ENCODE results near the gene ATG10. TPM values are rescaled to one million over a fixed set of nuclear protein-coding genes. Genes with fewer than 3 reads are reported as not detected.
"Not testable (repeated sequence)": the region's sequence is repeated elsewhere in the genome, so short reads cannot be mapped to it uniquely, and the experiment has no call there.

Gene ATG10
- total and polyA plus RNA-seq, 2 of the 13 experiments (the other 11 are each of a cell fraction or from before 2014, with no cell fraction given): 2.0 to 5.7 TPM

GRCh38 chr5:82265047-82265446 lies 293.2 kb downstream of the ATG10 start:
- Histone ChIP-seq H3K9me3 (ENCODE audit: low read length) (no peaks in the 10 kb centered on the region; the same call in 1 of the 2 replicates), H2AFZ (ENCODE audit: low read length) (no peak overlapping the region), H3K27me3 (ENCODE audit: control insufficient read depth in 1 of 2, insufficient read depth in 2 of 2, low read length in 2 of 2) (no peaks in the 10 kb centered on the region; a peak in 1 of 5 replicates), H3K27ac (ENCODE audit: extremely low read length, insufficient read depth, low read length) (no peak overlapping the region), H3K4me3 (replicated peaks in 1 of 3; ENCODE audit: insufficient read depth in 1 of 3, low read depth in 2 of 3, low read length in 3 of 3) (no peak overlapping the region), H4K20me1 (ENCODE audit: insufficient read depth, low read length) (no peaks in the 10 kb centered on the region), H3K4me2 (ENCODE audit: low read depth, low read length) (no peak overlapping the region), H3K36me3 (replicated peaks in 1 of 2; ENCODE audit: control insufficient read depth in 1 of 2, insufficient read depth in 2 of 2, low read length in 2 of 2) (no peaks in the 10 kb centered on the region), H3K9ac (ENCODE audit: insufficient read depth, low read depth, low read length) (no peak overlapping the region), H3K4me1 (ENCODE audit: insufficient read depth, low read length) (peaks cover 9% of the 10 kb centered on the region; the same call in 1 of the 2 replicates), H3K79me2 (ENCODE audit: insufficient read depth, low read length) (no peaks in the 10 kb centered on the region)
- no TSS peak for BruUV-seq (replicated peaks)
- ChIA-PET CTCF (ENCODE audit: low intra/inter-chr PET ratio, low total read pairs) (no interaction called here), POLR2A (no interaction called here)
- intact Hi-C loops (cut with micrococcal nuclease; ENCODE audit: unreplicated experiment): no loop called here
- no peak for DNase-seq (ENCODE audit: low spot score)
- no peak for FAIRE-seq
- in situ Hi-C loops (cut with HindIII; ENCODE audit: extremely low pct_ligation_motif_present, low pct_unique_long_range_greater_than_20kb): no loop called here
- no peak for ATAC-seq
- 61% methylated on average over 4 of the region's 4 CpGs for WGBS (ENCODE audit: low lambda C conversion rate)
- TF ChIP-seq ZNF777 (CRISPR knock-in tag; IDR thresholded peaks at IDR 0.05) (no peak), HNRNPL (IDR thresholded peaks at IDR 0.05; ENCODE audit: low read depth, low read length) (no peak), AGO2 (optimal IDR thresholded peaks at IDR 0.05; ENCODE audit: low read depth, low read length) (no peak), ZNF775 (CRISPR knock-in tag; IDR thresholded peaks at IDR 0.05; ENCODE audit: borderline replicate concordance) (no peak), ZNF468 (CRISPR knock-in tag; IDR thresholded peaks at IDR 0.05) (no peak), ZFAT (CRISPR knock-in tag; conservative IDR thresholded peaks at IDR 0.05) (no peak), BCL3 (CRISPR knock-in tag; IDR thresholded peaks at IDR 0.05) (no peak), ZFYVE20 (CRISPR knock-in tag; IDR thresholded peaks at IDR 0.05; ENCODE audit: borderline replicate concordance, low read depth) (no peak), SMC3 (IDR thresholded peaks at IDR 0.05; ENCODE audit: low read length) (no peak), KAT8 (CRISPR knock-in tag; IDR thresholded peaks at IDR 0.05) (no peak), NR2F2 (IDR thresholded peaks at IDR 0.05; ENCODE audit: borderline replicate concordance, low read depth) (no peak), ZMAT3 (CRISPR knock-in tag; conservative IDR thresholded peaks at IDR 0.05) (no peak), HMG20A (CRISPR knock-in tag; IDR thresholded peaks at IDR 0.05; ENCODE audit: borderline replicate concordance) (no peak)

GRCh38 chr5:82267297-82267933 lies 295.6 kb downstream of the ATG10 start:
- WGBS (ENCODE audit: low lambda C conversion rate): 62% methylated on average over 9 of the region's 9 CpGs
- CTCF ChIA-PET (ENCODE audit: low intra/inter-chr PET ratio, low total read pairs): not testable (repeated sequence)

More at GRCh38 chr5:82267297-82267933, 295.6 kb downstream of the ATG10 start:
- H3K9ac ChIP-seq (ENCODE audit: insufficient read depth, low read depth, low read length); H3K79me2 ChIP-seq (ENCODE audit: insufficient read depth, low read length); ATAC-seq; H3K9me3 ChIP-seq (ENCODE audit: low read length); H3K4me1 ChIP-seq (ENCODE audit: insufficient read depth, low read length); BruUV-seq (replicated peaks); H3K27ac ChIP-seq (ENCODE audit: extremely low read length, insufficient read depth, low read length); H4K20me1 ChIP-seq (ENCODE audit: insufficient read depth, low read length); intact Hi-C loops (cut with micrococcal nuclease; ENCODE audit: unreplicated experiment); H3K4me3 ChIP-seq (replicated peaks in 1 of 3; ENCODE audit: insufficient read depth in 1 of 3, low read depth in 2 of 3, low read length in 3 of 3); H3K36me3 ChIP-seq (replicated peaks in 1 of 2; ENCODE audit: control insufficient read depth in 1 of 2, insufficient read depth in 2 of 2, low read length in 2 of 2); H2AFZ ChIP-seq (ENCODE audit: low read length); H3K4me2 ChIP-seq (ENCODE audit: low read depth, low read length); H3K27me3 ChIP-seq (ENCODE audit: control insufficient read depth in 1 of 2, insufficient read depth in 2 of 2, low read length in 2 of 2); DNase-seq (ENCODE audit: low spot score); FAIRE-seq; in situ Hi-C loops (cut with HindIII; ENCODE audit: extremely low pct_ligation_motif_present, low pct_unique_long_range_greater_than_20kb): not testable (repeated sequence)
- POLR2A ChIA-PET: interaction anchor here (2.2 kb wide), 1 partner anchor 11 kb away, joined by 9 read pairs; the partner anchor contains the start of gene RPS23
